SU-DHL-6 (cell line): ENCODE data around the gene ITGB2.

Experiments used
- H2AFZ ChIP-seq: fragments of 200-600 bp; sonication (generic); 2 replicates; pipeline ENCODE4 v1.6.1; 2014; ENCODE audit warnings: low read depth, mild to moderate bottlenecking, moderate library complexity, mixed read lengths, antibody characterized with exemption, low read length; ENCODE audit not compliant: severe bottlenecking
- H3F3A ChIP-seq: fragments of 200-600 bp; shearing (Covaris generic); 2 replicates; pipeline ENCODE4 v1.6.0; 2016; ENCODE audit warnings: antibody characterized with exemption, mild to moderate bottlenecking; ENCODE audit not compliant: insufficient read depth
- H3K27ac ChIP-seq: fragments of 200-600 bp; sonication (generic); 2 replicates; pipeline ENCODE4 v1.5.1; 2016; ENCODE audit warnings: low read depth, mild to moderate bottlenecking, low read length, moderate library complexity, mixed read lengths
- H3K27me3 ChIP-seq: fragments of 200-600 bp; sonication (generic), shearing (Covaris generic); 2 replicates; pipeline ENCODE4 v1.6.0; 2014; ENCODE audit warnings: mild to moderate bottlenecking, low read length
- H3K36me3 ChIP-seq: fragments of 200-600 bp; sonication (generic); 2 replicates; pipeline ENCODE4 v1.6.1; 2014; ENCODE audit warnings: mild to moderate bottlenecking, low read length, mixed read lengths
- H3K4me2 ChIP-seq: fragments of 300-600, 200-600 bp; shearing (Covaris generic), sonication (generic); 2 replicates; pipeline ENCODE4 v1.6.0; 2014; ENCODE audit warnings: low read length, low read depth, mild to moderate bottlenecking; ENCODE audit not compliant: poor library complexity, severe bottlenecking
- H3K4me3 ChIP-seq: fragments of 200-600 bp; sonication (generic); 2 replicates; pipeline ENCODE4 v1.5.1; 2014; ENCODE audit warnings: antibody characterized with exemption, low read length, mild to moderate bottlenecking, mixed read lengths; ENCODE audit not compliant: insufficient read depth, poor library complexity, severe bottlenecking
- H3K79me2 ChIP-seq: fragments of 200-600 bp; sonication (generic); 2 replicates; pipeline ENCODE4 v1.6.1; 2014; ENCODE audit warnings: mild to moderate bottlenecking, low read length, moderate library complexity; ENCODE audit not compliant: insufficient read depth
- H3K9ac ChIP-seq: fragments of 200-600 bp; sonication (generic); 2 replicates; pipeline ENCODE4 v1.7.0; 2014; ENCODE audit warnings: mild to moderate bottlenecking, low read length
- H3K9me2 ChIP-seq: fragments of 200-600 bp; sonication (generic); replicated peaks from 2 replicates; pipeline ENCODE4 v1.6.1; 2014; ENCODE audit warnings: low read length; ENCODE audit not compliant: insufficient read depth
- H3K9me3 ChIP-seq: fragments of 200-600 bp; sonication (generic); 2 replicates; pipeline ENCODE4 v1.6.1; 2014; ENCODE audit warnings: low read length, mixed read lengths; ENCODE audit not compliant: insufficient read depth
- H4K20me1 ChIP-seq: fragments of 200-600 bp; sonication (generic); 2 replicates; pipeline ENCODE4 v1.6.1; 2014; ENCODE audit warnings: low read depth, mild to moderate bottlenecking, antibody characterized with exemption, low read length, moderate library complexity, mixed read lengths
- EZH2phosphoT487 ChIP-seq: fragments of 200-600 bp; sonication (generic), shearing (Covaris generic); conservative IDR thresholded peaks from 2 replicates; pipeline ENCODE4 v1.6.1; 2018; ENCODE audit warnings: mild to moderate bottlenecking, antibody characterized with exemption, low read length, moderate library complexity, mixed read lengths
- TF ChIP-seq, protein P1 (sequence below): fragments of 200-600 bp; sonication (generic); IDR thresholded peaks from one replicate; pipeline ENCODE4 v1.5.1; 2017; ENCODE audit warnings: antibody characterized with exemption, mild to moderate bottlenecking, low read length, moderate library complexity; ENCODE audit not compliant: insufficient read depth, poor library complexity, severe bottlenecking

ITGB2 gene

GRCh38 chr21:44847261-44848056 is 73.2 kb downstream of the ITGB2 start:
- H3F3A ChIP-seq: no peaks in the 10 kb centered on the region
- no peak overlapping the region for H3K9ac ChIP-seq
- H3K4me2 ChIP-seq: no peak overlapping the region
- H3K79me2 ChIP-seq: no peaks in the 10 kb centered on the region
- peaks cover 5% of the 10 kb centered on the region; the same call in 1 of the 2 replicates for H3K36me3 ChIP-seq
- H3K9me3 ChIP-seq: no peaks in the 10 kb centered on the region
- no peak overlapping the region for H3K27ac ChIP-seq
- H3K4me3 ChIP-seq: no peak overlapping the region
- H4K20me1 ChIP-seq: no peaks in the 10 kb centered on the region
- H3K27me3 ChIP-seq: no peaks in the 10 kb centered on the region
- H2AFZ ChIP-seq: no peak overlapping the region
- H3K9me2 ChIP-seq: no peaks in the 10 kb centered on the region
- no peak for TF ChIP-seq EZH2phosphoT487
- TF ChIP-seq, protein P1, sequence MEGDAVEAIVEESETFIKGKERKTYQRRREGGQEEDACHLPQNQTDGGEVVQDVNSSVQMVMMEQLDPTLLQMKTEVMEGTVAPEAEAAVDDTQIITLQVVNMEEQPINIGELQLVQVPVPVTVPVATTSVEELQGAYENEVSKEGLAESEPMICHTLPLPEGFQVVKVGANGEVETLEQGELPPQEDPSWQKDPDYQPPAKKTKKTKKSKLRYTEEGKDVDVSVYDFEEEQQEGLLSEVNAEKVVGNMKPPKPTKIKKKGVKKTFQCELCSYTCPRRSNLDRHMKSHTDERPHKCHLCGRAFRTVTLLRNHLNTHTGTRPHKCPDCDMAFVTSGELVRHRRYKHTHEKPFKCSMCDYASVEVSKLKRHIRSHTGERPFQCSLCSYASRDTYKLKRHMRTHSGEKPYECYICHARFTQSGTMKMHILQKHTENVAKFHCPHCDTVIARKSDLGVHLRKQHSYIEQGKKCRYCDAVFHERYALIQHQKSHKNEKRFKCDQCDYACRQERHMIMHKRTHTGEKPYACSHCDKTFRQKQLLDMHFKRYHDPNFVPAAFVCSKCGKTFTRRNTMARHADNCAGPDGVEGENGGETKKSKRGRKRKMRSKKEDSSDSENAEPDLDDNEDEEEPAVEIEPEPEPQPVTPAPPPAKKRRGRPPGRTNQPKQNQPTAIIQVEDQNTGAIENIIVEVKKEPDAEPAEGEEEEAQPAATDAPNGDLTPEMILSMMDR: no peak

- Histone ChIP-seq H3K9ac (no peak overlapping the region), H3K79me2 (no peaks in the 10 kb centered on the region), H3F3A (no peaks in the 10 kb centered on the region), H3K9me3 (no peaks in the 10 kb centered on the region), H4K20me1 (no peaks in the 10 kb centered on the region), H3K9me2 (no peaks in the 10 kb centered on the region), H3K4me3 (no peak overlapping the region), H3K4me2 (no peak overlapping the region), H3K36me3 (peaks cover 5% of the 10 kb centered on the region; the same call in 1 of the 2 replicates), H3K27me3 (no peaks in the 10 kb centered on the region), H2AFZ (no peak overlapping the region), H3K27ac (no peak overlapping the region)
- no peak for TF ChIP-seq EZH2phosphoT487
- TF ChIP-seq, protein P1: no peak
Observed at GRCh38 chr21:44846485-44847260, 74.0 kb downstream of the ITGB2 start.

GRCh38 chr21:44846224-44846484 is 74.5 kb downstream of the ITGB2 start:
- Histone ChIP-seq H3K27ac (no peak overlapping the region), H3K79me2 (no peaks in the 10 kb centered on the region), H2AFZ (no peak overlapping the region), H3K4me2 (no peak overlapping the region), H3F3A (no peaks in the 10 kb centered on the region), H3K27me3 (no peaks in the 10 kb centered on the region), H3K9me2 (no peaks in the 10 kb centered on the region), H3K36me3 (peaks cover 5% of the 10 kb centered on the region; the same call in 1 of the 2 replicates), H3K4me3 (no peak overlapping the region), H3K9ac (no peak overlapping the region), H3K9me3 (no peaks in the 10 kb centered on the region), H4K20me1 (no peaks in the 10 kb centered on the region)
- no peak for TF ChIP-seq EZH2phosphoT487
- TF ChIP-seq, protein P1: no peak
